IMR-90 (cell line): Measurements from ENCODE around the gene PGBD5. TPM values are rescaled to one million over a fixed set of nuclear protein-coding genes. Genes with fewer than 3 reads are reported as not detected.

Source experiments
- ATAC-seq: fragments of 200-7000 bp; cut with Tn5 transposase; 2 replicates; pipeline ENCODE4 v1.9.1; 2020; ENCODE audit warnings: low read depth, mild to moderate bottlenecking, moderate library complexity
- BruUV-seq: library from RNA; stranded (reverse); fragments of 400-500 nt; replicated peaks from 2 replicates; lab custom pipeline; 2021; lab: Mats Ljungman, UMichigan
- CTCF ChIA-PET: fragments of 300-600 bp; formaldehyde crosslinking; extraction: SDS; loops from one replicate; lab custom pipeline; 2021; ENCODE audit warnings: antibody characterized with exemption; lab: Yijun Ruan, JAX
- POLR2A ChIA-PET: fragments of 300-600 bp; sonication (Branson Sonifier 250); formaldehyde crosslinking; loops from one replicate; lab custom pipeline; 2022; ENCODE audit warnings: antibody characterized with exemption; ENCODE audit not compliant: unreplicated experiment; lab: Charles Lee
- DNase-seq: peaks from one replicate; pipeline ENCODE4 v3.0.0; 2013
- H2AFZ ChIP-seq: replicated peaks from 2 replicates; pipeline ENCODE3; 2013; ENCODE audit warnings: low read length, mild to moderate bottlenecking; ENCODE audit not compliant: poor library complexity
- H2AK5ac ChIP-seq: 2 replicates; pipeline ENCODE4 v1.6.1; 2013; ENCODE audit warnings: low read depth, low read length, inconsistent platforms
- H2AK9ac ChIP-seq: replicated peaks from 2 replicates; pipeline ENCODE3; 2013; ENCODE audit warnings: mild to moderate bottlenecking, low read depth, low read length, moderate library complexity; ENCODE audit not compliant: poor library complexity
- H2BK120ac ChIP-seq: 2 replicates; pipeline ENCODE4 v1.6.1; 2013; ENCODE audit warnings: low read depth, low read length, inconsistent platforms
- H2BK15ac ChIP-seq: 3 replicates; pipeline ENCODE4 v1.6.1; 2013; ENCODE audit warnings: low read depth, low read length, inconsistent platforms
- H2BK20ac ChIP-seq: 2 replicates; pipeline ENCODE4 v1.6.1; 2013; ENCODE audit warnings: low read depth, mild to moderate bottlenecking, inconsistent platforms, low read length, moderate library complexity
- H2BK5ac ChIP-seq: 2 replicates; pipeline ENCODE4 v1.6.1; 2013; ENCODE audit warnings: mild to moderate bottlenecking, low read depth, low read length, inconsistent platforms; ENCODE audit not compliant: poor library complexity, severe bottlenecking
- H3K14ac ChIP-seq: replicated peaks from 2 replicates; pipeline ENCODE4 v1.6.1; 2013; ENCODE audit warnings: low read depth, low read length, inconsistent platforms
- H3K18ac ChIP-seq: 2 replicates; pipeline ENCODE4 v1.6.1; 2013; ENCODE audit warnings: low read depth, low read length, control low read depth
- H3K23ac ChIP-seq: 2 replicates; pipeline ENCODE4 v1.6.1; 2013; ENCODE audit warnings: low read depth, low read length, inconsistent platforms
- H3K27ac ChIP-seq: 2 replicates; pipeline ENCODE4 v1.5.1; 2013; ENCODE audit warnings: mild to moderate bottlenecking, control low read depth, low read length; ENCODE audit not compliant: insufficient read depth
- H3K27me3 ChIP-seq: 2 replicates; pipeline ENCODE4 v1.6.1; 2013; ENCODE audit warnings: low read length; ENCODE audit not compliant: control insufficient read depth, insufficient read depth
- H3K36me3 ChIP-seq: 2 replicates; pipeline ENCODE4 v1.6.1; 2013; ENCODE audit warnings: low read length, mixed read lengths; ENCODE audit not compliant: control insufficient read depth, insufficient read depth
- H3K4ac ChIP-seq: 2 replicates; pipeline ENCODE4 v1.6.1; 2013; ENCODE audit warnings: low read depth, low read length, inconsistent platforms
- H3K4me1 ChIP-seq: 2 replicates; pipeline ENCODE4 v1.6.1; 2013; ENCODE audit warnings: low read length, mixed read lengths; ENCODE audit not compliant: control insufficient read depth, insufficient read depth
- H3K4me2 ChIP-seq: 2 replicates; pipeline ENCODE4 v1.6.1; 2013; ENCODE audit warnings: low read depth, mild to moderate bottlenecking, control low read depth, low read length, moderate library complexity
- H3K4me3 ChIP-seq: 2 replicates; pipeline ENCODE4 v1.5.1; 2013; ENCODE audit warnings: low read depth, mild to moderate bottlenecking, control low read depth, low read length, moderate library complexity; ENCODE audit not compliant: insufficient read depth
- H3K56ac ChIP-seq: 2 replicates; pipeline ENCODE4 v1.6.1; 2013; ENCODE audit warnings: low read length, inconsistent platforms; ENCODE audit not compliant: insufficient read depth; ENCODE audit errors: extremely low read depth
- H3K79me1 ChIP-seq, 2 experiments: 2 replicates each; pipeline ENCODE4 v1.6.1; 2013; ENCODE audit warnings: low read length in 2 of 2, inconsistent platforms in 1 of 2, low read depth in 1 of 2
- H3K9ac ChIP-seq: 2 replicates; pipeline ENCODE4 v1.6.1; 2013; ENCODE audit warnings: low read depth, low read length, control low read depth
- H3K9me1 ChIP-seq: 2 replicates; pipeline ENCODE4 v1.6.1; 2013; ENCODE audit warnings: low read length, inconsistent platforms; ENCODE audit not compliant: insufficient read depth
- H3K9me3 ChIP-seq: 2 replicates; pipeline ENCODE4 v1.6.1; 2013; ENCODE audit warnings: low read length; ENCODE audit not compliant: control insufficient read depth, insufficient read depth
- H4K20me1 ChIP-seq: 2 replicates; pipeline ENCODE4 v1.6.1; 2013; ENCODE audit warnings: low read length, inconsistent platforms; ENCODE audit not compliant: insufficient read depth
- H4K5ac ChIP-seq: 2 replicates; pipeline ENCODE4 v1.6.1; 2013; ENCODE audit warnings: mild to moderate bottlenecking, low read depth, low read length, control low read depth
- H4K8ac ChIP-seq, 2 experiments: 2 replicates each; pipeline ENCODE4 v1.6.1; 2013; ENCODE audit warnings: low read depth in 2 of 2, low read length in 2 of 2, control low read depth in 1 of 2, inconsistent platforms in 1 of 2
- H4K91ac ChIP-seq: 2 replicates; pipeline ENCODE4 v1.6.1; 2013; ENCODE audit warnings: low read depth, low read length, inconsistent platforms; ENCODE audit not compliant: insufficient read depth
- BHLHE40 ChIP-seq: fragments of 150-350 bp; IDR thresholded peaks from 2 replicates; pipeline ENCODE4 v1.6.1; 2016; ENCODE audit warnings: mild to moderate bottlenecking, low read depth, low read length
- CEBPB ChIP-seq: IDR thresholded peaks from 2 replicates; pipeline ENCODE4 v1.6.1; 2012; ENCODE audit warnings: low read depth, low read length, improper control_type of control experiment
- CHD1 ChIP-seq: IDR thresholded peaks from 2 replicates; pipeline ENCODE4 v1.6.1; 2012; ENCODE audit warnings: low read depth, low read length, improper control_type of control experiment
- FOS ChIP-seq: fragments of 150-350 bp; IDR thresholded peaks from 2 replicates; pipeline ENCODE4 v1.6.1; 2016; ENCODE audit warnings: low read depth, low read length
- MAFK ChIP-seq: IDR thresholded peaks from 2 replicates; pipeline ENCODE4 v1.6.1; 2012; ENCODE audit warnings: low read depth, low read length, improper control_type of control experiment
- MAZ ChIP-seq: IDR thresholded peaks from 2 replicates; pipeline ENCODE4 v1.6.1; 2012; ENCODE audit warnings: low read depth, mild to moderate bottlenecking, low read length, improper control_type of control experiment, moderate library complexity, borderline replicate concordance
- MXI1 ChIP-seq: IDR thresholded peaks from 2 replicates; pipeline ENCODE4 v1.6.1; 2012; ENCODE audit warnings: low read depth, mild to moderate bottlenecking, low read length, moderate library complexity, borderline replicate concordance
- POLR2A ChIP-seq: IDR thresholded peaks from 2 replicates; pipeline ENCODE4 v1.6.1; 2012; ENCODE audit warnings: mild to moderate bottlenecking, low read depth, low read length
- RAD21 ChIP-seq: IDR thresholded peaks from 2 replicates; pipeline ENCODE4 v1.6.1; 2012; ENCODE audit warnings: low read length, improper control_type of control experiment
- RCOR1 ChIP-seq: IDR thresholded peaks from 2 replicates; pipeline ENCODE4 v1.6.1; 2012; ENCODE audit warnings: mild to moderate bottlenecking, low read length, improper control_type of control experiment; ENCODE audit not compliant: insufficient replicate concordance
- RFX5 ChIP-seq: IDR thresholded peaks from 2 replicates; pipeline ENCODE4 v1.8.0; 2012; ENCODE audit warnings: low read depth, mild to moderate bottlenecking, low read length, moderate library complexity
- SMC3 ChIP-seq: fragments of 150-350 bp; IDR thresholded peaks from 2 replicates; pipeline ENCODE4 v1.6.1; 2016; ENCODE audit warnings: low read depth, mild to moderate bottlenecking, antibody characterized with exemption, low read length, moderate library complexity
- WGBS, 2 experiments: methylation state at CpG; one replicate each; pipeline versions ENCODE4 v1.1.5 to v1.1.7; 2013; ENCODE audit warnings: missing lambda C conversion rate in 2 of 2; ENCODE audit not compliant: insufficient read length in 1 of 2; ENCODE audit errors: extremely low coverage in 2 of 2; 5-methylcytosine and 5-hydroxymethylcytosine counted together
- dilution Hi-C: fragments of 300-500 bp; cut with HindIII; formaldehyde crosslinking; loops from one replicate; pipeline ENCODE4 v1.14.3; 2018; ENCODE audit warnings: low sequenced_read_pairs; ENCODE audit not compliant: unreplicated experiment
- in situ Hi-C: fragments of 300-500 bp; cut with MboI; formaldehyde crosslinking; loops from 3 replicates; pipeline ENCODE4 v1.14.3; 2019; ENCODE audit warnings: low sequenced_read_pairs, inconsistent platforms, mixed read lengths
- intact Hi-C: fragments of 100-400 bp; cut with micrococcal nuclease; formaldehyde crosslinking; loops from 2 replicates; pipeline ENCODE4 v1.10.0; 2022
- polyA plus RNA-seq, 3 experiments: library from polyadenylated mRNA; depleted of rRNA; stranded (reverse); fragments of >200 nt; gene quantifications; 2 replicates each; pipeline ENCODE4 v1.2.3, GENCODE V29; 2012; ENCODE audit warnings: low replicate concordance in 1 of 3
- total RNA-seq: library from RNA; depleted of rRNA; stranded (reverse); fragments of >200 nt; gene quantifications from 2 replicates; pipeline ENCODE4 v1.2.3, GENCODE V29; 2012
- TF ChIP-seq, protein P1 (sequence below): fragments of 150-350 bp; IDR thresholded peaks from 2 replicates; pipeline ENCODE4 v1.6.1; 2016; ENCODE audit warnings: low read depth, mild to moderate bottlenecking, low read length, moderate library complexity, borderline replicate concordance
- TF ChIP-seq, protein P2 (sequence below): conservative IDR thresholded peaks from 2 replicates; pipeline ENCODE4 v1.5.1; 2012; ENCODE audit warnings: mild to moderate bottlenecking, low read depth, low read length, improper control_type of control experiment
- TF ChIP-seq, protein P3 (sequence below): fragments of 150-350 bp; IDR thresholded peaks from 2 replicates; pipeline ENCODE4 v1.6.1; 2017; ENCODE audit warnings: mild to moderate bottlenecking, antibody characterized with exemption, low read length, low read depth

PGBD5 gene
- total and polyA plus RNA-seq, 2 of the 4 experiments (the other 2 are of a cell fraction): 0.18 to 0.36 TPM

DNA sequence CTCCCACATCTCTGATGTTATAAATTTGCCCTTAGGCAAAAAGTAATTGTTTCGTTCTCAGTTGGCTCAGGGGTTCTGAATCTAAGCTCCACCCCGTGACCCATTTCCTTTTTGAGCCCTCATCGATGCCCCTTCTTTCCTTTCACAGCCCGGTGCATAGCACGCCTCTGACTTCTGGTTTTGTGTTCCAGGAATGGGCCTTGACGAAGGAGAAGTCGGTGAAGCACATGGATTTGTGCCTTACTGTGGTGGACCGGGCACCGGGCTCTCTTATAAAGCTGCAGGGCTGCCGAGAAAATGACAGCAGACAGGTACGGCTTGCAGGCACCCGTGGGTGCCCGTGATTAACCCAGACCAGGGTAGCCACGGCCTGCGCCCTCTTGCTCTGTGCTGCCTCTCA, 151.9 kb downstream of the PGBD5 start:
- no peak overlapping the region for H3K4me2 ChIP-seq
- H3K79me1 ChIP-seq: peaks cover 4 to 7% of the 10 kb centered on the region in 2 experiments; a peak in 2 of 4 replicates
- no peak overlapping the region for H4K8ac ChIP-seq
- no peaks in the 10 kb centered on the region; the same call in 1 of the 2 replicates for H3K4me1 ChIP-seq
- intact Hi-C loops: no loop called here
- ChIA-PET CTCF (no interaction called here), POLR2A (no interaction called here)
- no peak overlapping the region for H2AK9ac ChIP-seq
- H3K27me3 ChIP-seq: no peaks in the 10 kb centered on the region
- H3K18ac ChIP-seq: no peak overlapping the region
- H3K9me1 ChIP-seq: no peaks in the 10 kb centered on the region
- ATAC-seq: no peak
- H4K20me1 ChIP-seq: no peaks in the 10 kb centered on the region
- no peak overlapping the region for H2AK5ac ChIP-seq
- H2BK120ac ChIP-seq: no peak overlapping the region
- in situ Hi-C loops: no loop called here
- WGBS, 2 experiments: 100% methylated on average over 7 of the region's 15 CpGs; no CpG with 5 or more reads in 1 of the 2 experiments
- no TSS peak for BruUV-seq
- H3K56ac ChIP-seq: no peak overlapping the region
- H3K27ac ChIP-seq: no peak overlapping the region
- no peak overlapping the region for H3K14ac ChIP-seq
- H3K23ac ChIP-seq: no peak overlapping the region
- H2BK20ac ChIP-seq: no peak overlapping the region
- no peak overlapping the region for H2BK5ac ChIP-seq
- H3K4me3 ChIP-seq: no peak overlapping the region
- no peaks in the 10 kb centered on the region for H3K9me3 ChIP-seq
- H3K9ac ChIP-seq: no peak overlapping the region
- H4K5ac ChIP-seq: no peak overlapping the region
- dilution Hi-C loops: no loop called here
- peaks cover 40% of the 10 kb centered on the region for H3K36me3 ChIP-seq
- no peak overlapping the region for H4K91ac ChIP-seq
- H2AFZ ChIP-seq: no peak overlapping the region
- no peak overlapping the region for H3K4ac ChIP-seq
- TF ChIP-seq, protein P1, sequence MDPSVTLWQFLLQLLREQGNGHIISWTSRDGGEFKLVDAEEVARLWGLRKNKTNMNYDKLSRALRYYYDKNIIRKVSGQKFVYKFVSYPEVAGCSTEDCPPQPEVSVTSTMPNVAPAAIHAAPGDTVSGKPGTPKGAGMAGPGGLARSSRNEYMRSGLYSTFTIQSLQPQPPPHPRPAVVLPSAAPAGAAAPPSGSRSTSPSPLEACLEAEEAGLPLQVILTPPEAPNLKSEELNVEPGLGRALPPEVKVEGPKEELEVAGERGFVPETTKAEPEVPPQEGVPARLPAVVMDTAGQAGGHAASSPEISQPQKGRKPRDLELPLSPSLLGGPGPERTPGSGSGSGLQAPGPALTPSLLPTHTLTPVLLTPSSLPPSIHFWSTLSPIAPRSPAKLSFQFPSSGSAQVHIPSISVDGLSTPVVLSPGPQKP: no peak
- TF ChIP-seq, protein P2, sequence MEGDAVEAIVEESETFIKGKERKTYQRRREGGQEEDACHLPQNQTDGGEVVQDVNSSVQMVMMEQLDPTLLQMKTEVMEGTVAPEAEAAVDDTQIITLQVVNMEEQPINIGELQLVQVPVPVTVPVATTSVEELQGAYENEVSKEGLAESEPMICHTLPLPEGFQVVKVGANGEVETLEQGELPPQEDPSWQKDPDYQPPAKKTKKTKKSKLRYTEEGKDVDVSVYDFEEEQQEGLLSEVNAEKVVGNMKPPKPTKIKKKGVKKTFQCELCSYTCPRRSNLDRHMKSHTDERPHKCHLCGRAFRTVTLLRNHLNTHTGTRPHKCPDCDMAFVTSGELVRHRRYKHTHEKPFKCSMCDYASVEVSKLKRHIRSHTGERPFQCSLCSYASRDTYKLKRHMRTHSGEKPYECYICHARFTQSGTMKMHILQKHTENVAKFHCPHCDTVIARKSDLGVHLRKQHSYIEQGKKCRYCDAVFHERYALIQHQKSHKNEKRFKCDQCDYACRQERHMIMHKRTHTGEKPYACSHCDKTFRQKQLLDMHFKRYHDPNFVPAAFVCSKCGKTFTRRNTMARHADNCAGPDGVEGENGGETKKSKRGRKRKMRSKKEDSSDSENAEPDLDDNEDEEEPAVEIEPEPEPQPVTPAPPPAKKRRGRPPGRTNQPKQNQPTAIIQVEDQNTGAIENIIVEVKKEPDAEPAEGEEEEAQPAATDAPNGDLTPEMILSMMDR: no peak
- TF ChIP-seq MAFK: no peak
- no peak for TF ChIP-seq RCOR1
- no peak for TF ChIP-seq RAD21
- TF ChIP-seq, protein P3, sequence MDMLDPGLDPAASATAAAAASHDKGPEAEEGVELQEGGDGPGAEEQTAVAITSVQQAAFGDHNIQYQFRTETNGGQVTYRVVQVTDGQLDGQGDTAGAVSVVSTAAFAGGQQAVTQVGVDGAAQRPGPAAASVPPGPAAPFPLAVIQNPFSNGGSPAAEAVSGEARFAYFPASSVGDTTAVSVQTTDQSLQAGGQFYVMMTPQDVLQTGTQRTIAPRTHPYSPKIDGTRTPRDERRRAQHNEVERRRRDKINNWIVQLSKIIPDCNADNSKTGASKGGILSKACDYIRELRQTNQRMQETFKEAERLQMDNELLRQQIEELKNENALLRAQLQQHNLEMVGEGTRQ: no peak
- no peak for TF ChIP-seq CEBPB
- no peak for TF ChIP-seq RFX5
- TF ChIP-seq MAZ: no peak
- TF ChIP-seq POLR2A: no peak
- TF ChIP-seq SMC3: no peak
- no peak for TF ChIP-seq CHD1
- no peak for TF ChIP-seq FOS
- no peak for TF ChIP-seq BHLHE40
- TF ChIP-seq MXI1: no peak
- no peak overlapping the region for H2BK15ac ChIP-seq
- no peak for DNase-seq
